Gastroesophageal sphincter (tissue), 3 donors: ENCODE data around the gene CACNA2D3.

Experiments
- EP300 ChIP-seq: sonication (generic); formaldehyde crosslinking; IDR thresholded peaks from one replicate; pipeline ENCODE4 v1.6.1; 2017; ENCODE audit warnings: antibody characterized with exemption, mild to moderate bottlenecking
- POLR2A ChIP-seq, 2 donors: fragments of 450-650 bp; IDR thresholded peaks; one replicate each; pipeline ENCODE4 v1.6.1; 2017; ENCODE audit warnings: antibody characterized with exemption in 2 of 2, mild to moderate bottlenecking in 2 of 2, moderate library complexity in 1 of 2
- POLR2AphosphoS5 ChIP-seq: sonication (generic); formaldehyde crosslinking; IDR thresholded peaks from one replicate; pipeline ENCODE4 v1.6.1; 2017; ENCODE audit warnings: antibody characterized with exemption
- TF ChIP-seq, protein P1 (sequence below), 4 experiments: fragments of 200-600 bp in 2 of 4; fragments of 450-650 bp in 2 of 4; sonication (generic) in 1 of 4; IDR thresholded peaks; one replicate each; pipeline ENCODE4 v1.5.1; 2017 to 2019; ENCODE audit warnings: antibody characterized with exemption in 4 of 4, mild to moderate bottlenecking in 2 of 4, moderate library complexity in 2 of 4

DNA sequence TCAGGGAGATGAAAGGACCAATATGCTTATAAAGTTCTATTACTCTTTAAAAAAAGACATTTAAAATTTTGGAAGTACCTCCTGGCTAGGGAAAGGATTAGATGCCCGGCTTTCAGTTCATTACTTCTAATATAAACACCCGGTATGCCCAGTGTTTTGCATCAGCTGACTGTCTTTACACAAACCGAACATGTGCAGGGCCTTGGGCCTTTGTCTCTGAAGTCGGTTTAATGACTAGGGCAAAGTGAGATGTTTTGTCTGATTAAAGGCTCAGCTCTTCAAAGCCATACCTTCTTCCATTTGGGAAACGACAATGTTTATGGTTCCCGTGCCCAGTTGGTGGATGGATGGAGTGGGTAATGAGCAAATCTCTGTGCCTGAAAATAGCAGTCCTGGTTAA is 984.8 kb downstream of the CACNA2D3 start:
- TF ChIP-seq, protein P1, sequence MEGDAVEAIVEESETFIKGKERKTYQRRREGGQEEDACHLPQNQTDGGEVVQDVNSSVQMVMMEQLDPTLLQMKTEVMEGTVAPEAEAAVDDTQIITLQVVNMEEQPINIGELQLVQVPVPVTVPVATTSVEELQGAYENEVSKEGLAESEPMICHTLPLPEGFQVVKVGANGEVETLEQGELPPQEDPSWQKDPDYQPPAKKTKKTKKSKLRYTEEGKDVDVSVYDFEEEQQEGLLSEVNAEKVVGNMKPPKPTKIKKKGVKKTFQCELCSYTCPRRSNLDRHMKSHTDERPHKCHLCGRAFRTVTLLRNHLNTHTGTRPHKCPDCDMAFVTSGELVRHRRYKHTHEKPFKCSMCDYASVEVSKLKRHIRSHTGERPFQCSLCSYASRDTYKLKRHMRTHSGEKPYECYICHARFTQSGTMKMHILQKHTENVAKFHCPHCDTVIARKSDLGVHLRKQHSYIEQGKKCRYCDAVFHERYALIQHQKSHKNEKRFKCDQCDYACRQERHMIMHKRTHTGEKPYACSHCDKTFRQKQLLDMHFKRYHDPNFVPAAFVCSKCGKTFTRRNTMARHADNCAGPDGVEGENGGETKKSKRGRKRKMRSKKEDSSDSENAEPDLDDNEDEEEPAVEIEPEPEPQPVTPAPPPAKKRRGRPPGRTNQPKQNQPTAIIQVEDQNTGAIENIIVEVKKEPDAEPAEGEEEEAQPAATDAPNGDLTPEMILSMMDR (IDR thresholded peaks at IDR 0.05), result no peak
- TF ChIP-seq POLR2A (IDR thresholded peaks at IDR 0.05), result no peak
- no peak for TF ChIP-seq EP300
- no peak for TF ChIP-seq POLR2AphosphoS5
